GM21619 (cell line): ENCODE data around the gene RPL11.
"Not testable (repeated sequence)": the region's sequence is repeated elsewhere in the genome, so short reads cannot be mapped to it uniquely, and the experiment has no call there.

Source experiments
- ATAC-seq: cut with Tn5 transposase; IDR thresholded peaks from one replicate; pipeline ENCODE4 v1.9.1; 2021; ENCODE audit not compliant: unreplicated experiment

RPL11 gene

DNA sequence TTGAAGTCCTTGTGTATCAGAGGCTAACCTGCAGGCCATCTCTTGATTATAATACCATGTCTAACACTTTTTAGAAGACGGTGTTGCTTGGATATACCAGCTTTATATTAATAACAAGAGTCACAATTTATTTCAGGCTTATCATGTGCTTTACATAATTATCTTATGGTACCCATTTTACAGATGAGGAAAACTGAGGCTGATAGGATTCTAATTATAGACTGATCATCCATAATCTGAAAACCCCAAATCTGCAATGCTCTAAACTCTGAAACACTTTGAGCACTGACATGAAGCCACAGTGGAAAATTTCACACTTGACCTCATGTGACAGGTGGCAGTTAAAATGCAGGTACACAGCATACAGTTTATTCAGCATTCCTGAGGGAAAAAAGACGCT lies 7.2 kb upstream of the RPL11 start:
- no peak for ATAC-seq

DNA sequence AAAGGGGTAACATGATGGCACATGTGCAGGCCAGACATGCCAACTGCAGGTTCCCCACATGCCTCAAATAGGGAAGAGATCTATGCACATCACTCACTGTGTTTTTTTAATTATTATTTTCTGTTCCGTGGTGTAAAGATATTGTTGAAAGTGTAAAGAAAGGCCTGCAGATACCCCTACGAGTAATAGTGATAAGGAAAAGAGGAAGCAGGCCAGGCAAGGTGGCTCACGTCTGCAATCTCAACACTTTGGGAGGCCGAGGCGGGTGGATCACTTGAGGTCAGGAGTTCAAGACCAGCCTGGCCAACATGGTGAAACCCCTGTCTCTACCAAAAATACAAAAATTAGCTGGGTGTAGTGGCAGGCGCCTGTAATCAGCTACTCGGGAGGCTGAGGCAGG lies 6.4 kb upstream of the RPL11 start:
- not testable (repeated sequence) for ATAC-seq

DNA sequence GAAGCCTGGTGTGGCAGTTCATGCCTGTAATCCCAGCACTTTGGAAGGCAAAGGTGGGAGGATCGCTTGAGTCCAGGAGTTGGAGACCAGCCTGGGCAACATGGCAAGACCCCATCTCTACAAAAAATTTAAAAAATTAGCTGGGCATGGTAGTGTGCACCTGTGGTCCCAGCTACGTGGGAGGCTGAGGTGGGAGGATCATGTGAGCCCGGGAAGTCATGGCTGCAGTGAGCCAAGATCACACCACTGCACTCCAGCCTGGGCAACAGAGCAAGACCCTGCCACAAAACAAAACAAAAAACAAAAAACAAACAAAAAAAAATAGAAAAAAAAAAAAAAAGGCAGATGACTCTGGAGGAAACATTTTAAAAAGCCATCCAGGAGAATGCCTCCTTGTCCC lies 3.9 kb upstream of the RPL11 start:
- ATAC-seq: not testable (repeated sequence)

DNA sequence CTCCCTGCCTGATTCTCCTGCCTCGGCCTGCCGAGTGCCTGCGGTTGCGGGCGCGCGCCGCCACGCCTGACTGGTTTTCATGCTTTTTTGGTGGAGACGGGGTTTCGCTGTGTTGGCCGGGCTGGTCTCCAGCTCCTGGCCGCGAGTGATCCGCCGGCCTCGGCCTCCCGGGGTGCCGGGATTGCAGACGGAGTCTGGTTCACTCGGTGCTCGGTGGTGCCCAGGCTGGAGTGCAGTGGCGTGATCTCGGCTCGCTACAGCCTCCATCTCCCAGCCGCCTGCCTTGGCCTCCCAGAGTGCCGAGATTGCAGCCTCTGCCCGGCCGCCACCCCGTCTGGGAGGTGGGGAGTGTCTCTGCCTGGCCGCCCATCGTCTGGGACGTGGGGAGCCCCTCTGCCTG lies 3.3 kb upstream of the RPL11 start:
- not testable (repeated sequence) for ATAC-seq

DNA sequence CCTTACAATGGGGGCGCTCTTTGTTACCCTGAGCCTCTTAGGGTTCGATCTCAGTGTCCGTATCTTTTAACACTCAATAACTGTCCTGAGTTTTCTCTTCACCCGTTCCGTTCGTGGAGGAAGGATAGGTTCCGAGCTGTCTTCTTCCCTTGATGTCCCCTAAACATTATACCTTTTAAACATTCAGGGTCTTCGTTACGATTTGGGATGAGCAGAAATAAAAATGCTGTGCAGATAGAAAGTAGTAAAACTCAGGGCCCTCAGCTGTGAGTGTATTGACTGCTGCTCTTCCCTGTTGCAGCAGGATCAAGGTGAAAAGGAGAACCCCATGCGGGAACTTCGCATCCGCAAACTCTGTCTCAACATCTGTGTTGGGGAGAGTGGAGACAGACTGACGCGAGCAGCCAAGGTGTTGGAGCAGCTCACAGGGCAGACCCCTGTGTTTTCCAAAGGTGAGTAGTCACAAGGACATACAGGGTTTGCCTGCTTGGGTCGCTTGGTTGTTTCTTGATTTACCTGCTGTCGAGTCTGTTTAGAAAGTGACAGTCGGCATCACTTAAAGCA lies 784 bp downstream of the RPL11 start:
- no peak for ATAC-seq

DNA sequence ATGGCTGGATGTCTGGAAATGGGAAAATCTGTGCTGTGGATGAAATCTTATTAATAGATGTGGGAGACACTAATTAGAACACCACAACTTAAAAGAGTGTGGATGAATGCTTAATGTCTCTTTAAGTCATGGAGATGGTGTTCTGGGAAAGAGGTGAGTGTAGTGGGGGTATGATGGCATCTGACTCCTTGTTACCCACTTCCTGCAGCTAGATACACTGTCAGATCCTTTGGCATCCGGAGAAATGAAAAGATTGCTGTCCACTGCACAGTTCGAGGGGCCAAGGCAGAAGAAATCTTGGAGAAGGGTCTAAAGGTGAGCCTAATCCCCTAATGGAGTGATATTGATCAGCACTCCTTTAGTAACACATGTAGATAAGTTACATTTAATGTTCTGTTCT lies 2.0 kb downstream of the RPL11 start:
- no peak for ATAC-seq

DNA sequence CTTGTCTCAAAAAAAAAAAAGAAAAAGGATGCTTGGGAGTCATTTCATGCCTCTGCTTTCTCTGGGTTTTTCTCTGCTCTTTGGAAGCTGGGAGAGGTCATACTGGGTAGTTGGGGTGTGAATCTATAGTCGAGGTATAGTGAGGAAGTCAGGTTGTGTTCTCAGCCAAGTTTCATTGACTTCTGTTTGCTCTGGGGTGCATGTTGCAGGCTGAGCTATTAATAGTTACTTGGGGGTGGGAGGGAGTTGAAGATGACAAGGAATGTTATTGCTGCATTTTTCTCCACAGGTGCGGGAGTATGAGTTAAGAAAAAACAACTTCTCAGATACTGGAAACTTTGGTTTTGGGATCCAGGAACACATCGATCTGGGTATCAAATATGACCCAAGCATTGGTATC lies 2.8 kb downstream of the RPL11 start:
- ATAC-seq: no peak

DNA sequence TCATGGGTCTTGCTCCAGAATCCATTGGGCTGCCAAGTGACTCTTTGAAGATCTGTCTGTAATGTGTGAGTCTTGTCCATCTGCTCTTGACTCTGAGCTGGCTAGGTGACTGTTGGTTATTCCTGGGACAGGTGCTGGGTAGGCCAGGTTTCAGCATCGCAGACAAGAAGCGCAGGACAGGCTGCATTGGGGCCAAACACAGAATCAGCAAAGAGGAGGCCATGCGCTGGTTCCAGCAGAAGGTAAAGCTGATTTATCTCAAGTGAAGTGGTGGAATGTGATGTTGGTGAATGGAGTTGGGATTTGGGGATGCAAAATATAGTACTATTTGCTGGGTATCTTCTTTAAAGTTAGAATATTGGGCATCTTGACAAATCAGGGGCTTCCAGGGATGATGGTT lies 4.1 kb downstream of the RPL11 start:
- ATAC-seq: no peak

DNA sequence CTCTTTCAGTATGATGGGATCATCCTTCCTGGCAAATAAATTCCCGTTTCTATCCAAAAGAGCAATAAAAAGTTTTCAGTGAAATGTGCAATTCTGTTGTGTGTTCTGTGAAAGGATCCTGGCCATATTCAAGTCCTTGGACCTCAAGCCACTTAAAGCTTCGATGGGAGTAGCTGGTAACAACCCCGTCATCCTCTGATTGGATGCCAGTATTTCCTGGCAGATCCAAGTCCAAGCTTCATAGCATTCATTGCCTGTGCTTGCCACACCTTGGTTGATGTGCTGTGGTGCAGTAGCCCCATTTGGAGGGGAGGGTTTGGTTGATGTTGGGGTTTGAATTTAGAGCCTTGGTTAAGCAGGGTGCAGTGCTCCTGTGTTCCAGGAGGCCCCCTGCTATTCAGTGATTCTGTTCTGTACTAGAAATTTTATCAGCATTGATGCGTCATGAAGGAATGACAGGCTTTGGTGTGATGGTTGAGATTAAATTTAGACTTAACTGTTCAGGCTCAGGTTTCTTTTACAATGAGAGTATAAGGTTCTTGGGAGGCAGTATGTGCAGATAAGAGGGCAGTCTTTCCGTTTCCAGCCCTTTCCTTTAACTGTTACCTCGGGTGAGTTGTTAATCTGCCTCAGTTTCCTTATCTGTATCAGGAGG lies 4.9 kb downstream of the RPL11 start:
- no peak for ATAC-seq

DNA sequence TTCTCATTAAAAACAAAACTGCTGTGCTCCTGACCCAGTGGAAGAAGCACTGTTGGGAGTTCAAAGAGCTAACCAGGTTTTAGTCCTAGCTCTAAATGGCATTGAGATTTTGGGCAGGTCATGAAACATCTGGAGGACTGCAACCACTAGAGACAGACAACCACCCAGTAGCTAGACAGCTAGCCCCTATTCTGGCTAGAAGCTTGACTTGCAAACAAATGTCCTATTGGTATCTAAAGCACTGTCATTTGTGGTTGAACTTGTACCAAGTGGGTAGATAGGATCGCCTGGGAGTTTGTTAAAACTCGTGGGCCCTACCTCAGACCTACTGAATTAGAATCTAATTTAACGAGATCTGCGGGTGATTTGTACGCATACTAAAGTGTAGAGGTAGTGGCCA lies 6.9 kb downstream of the RPL11 start:
- ATAC-seq: no peak

DNA sequence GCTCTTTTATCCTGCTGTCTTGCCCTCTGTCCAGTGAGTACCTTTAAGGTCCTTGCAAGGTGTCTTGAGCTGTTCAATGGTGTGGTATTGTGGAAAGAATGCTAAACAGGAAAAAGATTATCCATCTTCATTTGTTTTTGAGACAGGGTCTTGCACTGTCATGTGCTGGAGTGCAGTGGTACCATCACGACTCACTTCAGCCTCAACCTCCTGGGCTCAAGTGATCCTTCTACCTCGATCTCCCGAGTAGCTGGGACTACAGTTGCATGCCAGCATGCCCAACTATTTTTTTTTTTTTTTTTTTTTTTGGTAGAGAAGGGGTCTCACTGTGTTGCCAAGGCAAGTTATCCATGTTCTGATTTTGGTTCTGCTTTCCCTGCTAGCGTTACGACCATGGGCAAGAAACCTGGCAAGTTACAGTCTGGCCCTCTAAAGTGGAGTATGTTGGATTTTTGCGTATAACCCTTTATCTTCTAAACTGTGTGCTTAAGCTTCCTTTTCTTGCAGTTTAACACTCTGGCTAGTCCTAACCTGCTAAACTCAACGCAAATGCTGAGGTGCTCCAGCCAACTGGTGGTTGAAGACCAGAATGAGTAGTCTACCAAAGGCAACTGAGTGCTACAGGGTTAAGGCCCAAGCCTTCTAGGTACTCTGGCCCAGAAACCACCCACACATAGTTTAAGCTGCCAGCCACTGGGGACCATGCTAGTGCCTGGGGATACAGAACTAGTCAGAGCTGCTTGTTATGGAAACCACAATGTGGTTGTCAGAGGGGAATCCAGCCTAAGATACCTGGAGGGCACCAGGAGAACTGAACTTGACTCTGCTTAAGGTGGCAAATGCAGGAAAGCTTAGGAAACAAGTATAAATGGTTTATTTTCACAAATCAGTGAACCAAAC lies 7.9 kb downstream of the RPL11 start:
- ATAC-seq: no peak

DNA sequence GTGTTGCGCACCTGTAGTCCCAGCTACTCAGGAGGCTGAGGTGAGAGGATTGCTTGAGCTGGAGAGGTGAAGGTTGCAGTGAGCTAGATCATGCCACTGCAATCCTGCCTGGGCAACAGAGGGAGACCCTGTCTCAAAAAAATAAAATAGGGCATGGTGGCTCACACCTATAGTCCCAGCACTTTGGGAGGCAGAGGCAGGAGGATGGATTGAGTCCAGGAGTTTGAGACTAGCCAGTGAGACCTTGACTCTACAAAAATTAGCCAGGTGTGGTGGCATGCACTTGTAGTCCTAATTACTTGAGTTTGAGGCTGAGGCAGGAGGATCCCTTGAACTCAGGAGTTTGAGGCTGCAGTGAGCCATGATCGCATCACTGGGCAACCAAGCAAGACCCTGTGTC lies 9.7 kb downstream of the RPL11 start:
- no peak for ATAC-seq

DNA sequence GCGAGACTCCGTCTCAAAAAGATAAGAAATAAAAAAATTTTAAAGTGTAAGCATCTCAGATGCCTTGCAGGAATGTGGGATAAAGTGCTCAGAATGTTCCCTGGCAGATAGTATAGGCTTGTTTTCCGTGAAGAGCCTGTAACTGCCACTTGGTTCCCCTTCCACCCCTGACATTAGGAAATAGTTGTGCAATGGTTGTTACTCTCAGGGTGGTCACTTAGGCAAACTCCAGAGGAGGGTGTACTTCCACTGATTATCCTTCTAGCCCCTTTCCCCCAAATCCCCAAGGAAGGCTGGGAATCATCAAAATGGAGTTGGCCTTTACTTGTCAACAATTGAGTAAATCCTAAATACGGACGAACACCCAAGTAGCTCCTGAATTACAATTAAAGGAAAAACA lies 10.4 kb downstream of the RPL11 start:
- no peak for ATAC-seq

DNA sequence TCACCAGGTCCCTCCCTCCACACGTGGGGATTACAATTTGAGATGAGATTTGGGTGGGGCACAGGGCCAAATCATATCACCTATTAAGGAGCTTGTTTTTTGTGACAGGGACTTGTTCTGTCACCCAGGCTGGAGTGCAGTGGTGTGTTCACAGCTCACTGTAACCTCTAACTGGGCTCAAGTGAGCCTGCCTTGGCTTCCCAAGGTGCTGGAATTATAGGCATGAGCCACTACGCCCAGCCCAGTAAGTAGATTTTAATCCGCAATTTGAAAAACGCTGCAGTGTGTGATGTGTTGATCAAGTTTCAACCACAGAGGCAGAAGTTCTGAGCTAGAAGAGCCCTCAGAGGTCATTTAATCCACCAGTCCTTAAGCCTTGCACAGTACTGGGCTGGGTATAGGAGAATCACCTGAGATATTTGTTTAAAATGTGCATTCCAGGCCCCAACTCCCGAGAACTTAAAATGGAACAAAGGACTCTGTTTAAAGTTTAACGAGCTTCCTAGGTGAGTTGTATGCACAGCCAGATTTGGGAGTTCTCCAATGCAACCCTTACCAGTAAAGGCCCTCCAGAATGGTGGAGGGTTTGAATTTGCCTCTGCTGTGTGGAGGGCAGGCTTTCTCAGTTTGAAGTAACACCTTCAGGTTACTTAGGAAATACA lies 13.4 kb downstream of the RPL11 start:
- no peak for ATAC-seq

DNA sequence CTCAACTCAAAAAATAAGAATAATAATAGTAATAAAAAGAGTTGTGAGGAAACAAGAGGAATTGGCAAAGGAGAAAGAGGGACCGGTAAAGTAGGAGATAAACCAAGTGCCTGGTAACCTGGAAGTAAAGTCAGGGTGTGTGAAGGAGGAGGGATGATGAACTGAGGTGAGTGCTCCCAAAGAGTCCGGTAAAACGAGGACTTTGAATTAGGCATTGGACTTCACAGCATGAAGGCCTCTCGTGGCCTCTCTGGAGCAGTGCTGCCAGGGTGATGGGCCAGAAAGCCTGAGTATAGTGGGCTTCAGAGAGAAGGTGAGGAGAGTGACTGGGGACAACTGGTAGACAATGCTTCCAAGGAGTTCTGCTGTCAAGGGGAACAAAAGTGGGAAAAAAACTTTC lies 17.6 kb downstream of the RPL11 start:
- no peak for ATAC-seq

DNA sequence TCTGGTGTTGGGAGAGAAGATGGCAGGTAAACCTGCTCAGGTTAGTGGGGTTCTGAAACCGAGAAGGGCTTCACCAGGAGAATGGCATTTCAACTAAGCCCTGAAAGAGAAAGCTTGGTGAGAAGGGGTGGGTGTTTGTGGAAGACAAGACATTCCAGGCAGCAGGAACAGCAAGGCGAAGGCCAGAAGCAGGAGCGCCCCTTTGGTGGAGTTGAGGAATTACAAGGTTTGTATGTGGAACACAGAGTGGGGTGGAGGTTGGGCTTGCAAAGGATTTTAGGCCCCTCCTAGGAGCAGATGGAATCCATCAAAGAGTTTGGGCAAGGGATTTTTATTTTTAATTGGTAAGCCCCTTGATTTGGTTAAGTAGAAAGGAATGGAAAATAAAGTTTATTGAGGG lies 26.9 kb downstream of the RPL11 start:
- ATAC-seq: no peak

DNA sequence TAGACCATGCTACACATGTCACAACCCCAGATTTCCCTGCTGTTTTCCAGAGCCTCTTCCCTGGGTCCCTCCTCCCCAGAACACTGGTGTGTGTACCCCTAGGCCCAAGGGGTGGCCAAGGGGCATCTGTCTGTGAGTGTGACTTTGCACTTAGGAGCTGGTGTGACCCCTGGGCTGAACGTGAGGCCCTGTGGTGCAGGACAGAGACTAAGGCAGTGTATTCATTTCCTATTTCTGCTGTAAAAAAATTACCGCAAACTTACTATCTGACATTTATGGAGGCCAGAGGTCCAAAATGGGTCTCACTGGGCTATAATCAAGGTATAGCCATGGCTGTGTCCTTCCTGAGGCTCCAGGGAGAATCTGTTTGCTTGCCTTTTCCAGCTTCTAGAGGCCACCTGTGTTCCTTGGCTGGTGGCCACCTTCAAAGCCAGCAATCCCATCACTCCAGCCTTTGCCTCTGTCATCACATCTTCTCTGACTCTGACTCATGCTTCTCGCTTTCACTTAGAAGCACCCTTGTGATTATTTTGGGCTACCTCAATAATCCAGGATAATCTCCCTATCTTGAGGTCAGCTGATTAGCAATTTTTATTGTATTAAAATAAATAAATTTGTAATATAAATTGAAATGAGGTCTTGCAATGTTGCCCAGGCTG lies 27.7 kb downstream of the RPL11 start:
- no peak for ATAC-seq

DNA sequence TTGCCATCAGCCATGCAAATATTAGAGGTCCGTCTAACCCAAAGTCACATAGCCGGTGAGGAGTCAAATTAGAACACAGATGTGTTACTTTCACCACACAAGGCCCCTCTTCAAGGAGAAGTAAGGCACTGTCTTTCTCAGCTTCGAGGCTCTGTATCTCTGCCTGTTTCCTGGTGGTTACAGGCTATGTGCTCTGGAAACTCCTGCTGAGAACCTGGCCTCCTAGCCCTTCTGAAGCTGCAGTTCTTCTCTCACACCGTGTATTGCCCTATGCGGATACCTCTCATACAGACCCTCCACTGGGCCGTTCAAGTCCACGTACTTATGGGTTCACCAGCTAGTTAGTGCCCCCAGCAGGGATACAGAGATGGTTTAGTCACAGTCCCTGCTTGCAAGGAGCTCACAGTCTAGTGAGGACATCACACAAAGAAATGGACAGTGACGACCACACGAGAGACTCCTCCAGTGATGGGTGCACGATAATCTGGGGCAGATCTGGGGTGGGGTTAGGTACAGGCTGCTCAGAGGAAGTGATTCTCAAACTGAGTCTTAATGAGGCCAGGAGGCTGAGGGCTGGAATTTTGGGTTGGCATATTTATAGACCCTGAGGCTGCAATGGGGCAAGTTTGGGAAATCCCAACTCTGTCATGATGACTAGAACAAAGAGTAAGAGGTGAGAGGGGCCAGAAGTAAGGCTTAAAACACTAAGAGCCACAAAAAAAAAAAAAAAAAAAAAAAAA lies 28.8 kb downstream of the RPL11 start:
- peak; percentile 64 for ATAC-seq

DNA sequence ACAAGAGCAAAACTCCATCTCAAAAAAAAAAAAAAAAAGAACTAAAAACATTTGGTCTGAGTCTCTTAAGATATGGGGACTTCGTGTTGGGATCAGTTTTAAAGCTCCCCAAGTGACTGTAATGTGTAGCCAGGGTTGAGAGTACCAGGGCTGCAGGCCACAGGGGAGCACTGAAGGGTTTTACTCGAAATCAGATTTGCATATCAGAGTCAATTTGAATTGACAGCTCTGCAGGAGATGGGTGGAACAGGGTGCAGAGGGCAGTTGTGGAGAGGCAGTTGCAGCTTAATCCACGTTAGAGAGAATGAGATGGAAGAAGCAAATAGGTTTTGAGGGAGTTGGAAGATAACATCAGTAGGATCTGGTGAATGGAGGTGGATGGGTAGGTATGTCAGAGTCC lies 31.0 kb downstream of the RPL11 start:
- no peak for ATAC-seq

DNA sequence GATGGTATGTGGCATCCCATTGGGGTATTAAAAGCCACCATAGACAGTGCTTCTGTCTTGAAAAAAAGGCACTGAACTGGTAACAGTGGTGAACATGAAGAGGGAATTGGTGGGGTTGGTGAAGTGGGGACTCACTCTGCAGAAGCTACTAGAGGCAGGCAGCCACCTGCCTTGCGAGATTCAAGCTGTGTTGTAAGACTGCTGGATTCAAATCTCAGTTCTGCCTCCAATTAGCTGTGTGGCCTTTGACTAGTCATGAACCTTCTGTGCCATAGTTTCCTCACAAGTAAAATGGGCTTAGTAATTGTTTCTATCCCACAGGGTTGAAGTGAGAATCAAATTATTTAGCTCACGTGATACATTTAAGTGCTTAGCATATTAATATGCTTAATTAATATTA lies 35.1 kb downstream of the RPL11 start:
- ATAC-seq: no peak
